Neuronal stem cell (in vitro differentiated cells): ENCODE data around the gene C5orf15.
A peak's percentile ranks its signal among the peaks of the same experiment; 100 is the strongest.

ENCODE experiments used
- DNase-seq: peaks from one replicate; pipeline ENCODE4 v3.0.0-alpha.2; 2013; ENCODE audit warnings: low spot score
- H2AFZ ChIP-seq: one replicate; pipeline ENCODE4 v1.6.1; 2013; ENCODE audit warnings: mild to moderate bottlenecking, low read length, inconsistent platforms
- H2AK5ac ChIP-seq: 2 replicates; pipeline ENCODE4 v1.6.1; 2013; ENCODE audit warnings: low read depth, mild to moderate bottlenecking, inconsistent platforms, low read length, moderate library complexity, mixed read lengths
- H2BK120ac ChIP-seq: 2 replicates; pipeline ENCODE4 v1.6.1; 2013; ENCODE audit warnings: low read depth, mild to moderate bottlenecking, inconsistent platforms, low read length, moderate library complexity, mixed read lengths
- H2BK12ac ChIP-seq: one replicate; pipeline ENCODE4 v1.6.1; 2013; ENCODE audit warnings: low read length, inconsistent platforms
- H2BK15ac ChIP-seq: 2 replicates; pipeline ENCODE4 v1.6.1; 2013; ENCODE audit warnings: mild to moderate bottlenecking, low read length, inconsistent platforms, mixed read lengths
- H2BK5ac ChIP-seq: one replicate; pipeline ENCODE4 v1.6.1; 2013; ENCODE audit warnings: inconsistent platforms, mild to moderate bottlenecking, low read length, moderate library complexity
- H3K14ac ChIP-seq: one replicate; pipeline ENCODE4 v1.6.1; 2013; ENCODE audit warnings: low read length, inconsistent platforms
- H3K18ac ChIP-seq: 2 replicates; pipeline ENCODE4 v1.6.1; 2013; ENCODE audit warnings: low read length, inconsistent platforms
- H3K23ac ChIP-seq: 2 replicates; pipeline ENCODE4 v1.6.1; 2013; ENCODE audit warnings: low read depth, mild to moderate bottlenecking, mixed read lengths, low read length, inconsistent platforms; ENCODE audit not compliant: poor library complexity
- H3K27ac ChIP-seq: replicated peaks from 3 replicates; pipeline ENCODE4 v1.5.1; 2013; ENCODE audit warnings: low read length, inconsistent platforms
- H3K27me3 ChIP-seq, 3 experiments: 2 replicates each; pipeline ENCODE4 v1.6.1; 2013; ENCODE audit warnings: low read length in 3 of 3, mild to moderate bottlenecking in 2 of 3, inconsistent platforms in 1 of 3, low read depth in 1 of 3, mixed read lengths in 1 of 3, moderate library complexity in 1 of 3; ENCODE audit not compliant: control insufficient read depth in 3 of 3, insufficient read depth in 3 of 3
- H3K36me3 ChIP-seq, 2 donors: replicated peaks in 1 of 2; 2 replicates each; pipeline ENCODE4 v1.6.1; 2013; ENCODE audit warnings: low read length in 2 of 2; ENCODE audit not compliant: control insufficient read depth in 2 of 2, insufficient read depth in 2 of 2
- H3K4ac ChIP-seq: 2 replicates; pipeline ENCODE4 v1.6.1; 2013; ENCODE audit warnings: inconsistent platforms, mild to moderate bottlenecking, low read length, moderate library complexity
- H3K4me1 ChIP-seq, 2 donors: 1 replicate in 1 of 2; 2 replicates in 1 of 2; pipeline ENCODE4 v1.6.1; 2013; ENCODE audit warnings: low read length in 2 of 2, low read depth in 1 of 2; ENCODE audit not compliant: control insufficient read depth in 2 of 2, insufficient read depth in 1 of 2
- H3K4me2 ChIP-seq: one replicate; pipeline ENCODE4 v1.6.1; 2013; ENCODE audit warnings: mild to moderate bottlenecking, low read length, inconsistent platforms; ENCODE audit not compliant: insufficient read depth, poor library complexity, severe bottlenecking
- H3K4me3 ChIP-seq, 2 donors: 2 replicates each; pipeline ENCODE4 v1.5.1; 2013; ENCODE audit warnings: low read length in 2 of 2, mild to moderate bottlenecking in 2 of 2, inconsistent platforms in 1 of 2, moderate library complexity in 1 of 2
- H3K79me1 ChIP-seq: one replicate; pipeline ENCODE4 v1.6.1; 2013; ENCODE audit warnings: low read depth, mild to moderate bottlenecking, inconsistent platforms, low read length, moderate library complexity
- H3K9ac ChIP-seq: one replicate; pipeline ENCODE4 v1.6.1; 2013; ENCODE audit warnings: mild to moderate bottlenecking, low read depth, low read length, inconsistent platforms; ENCODE audit not compliant: poor library complexity
- H3K9me3 ChIP-seq, 2 donors: replicated peaks in 1 of 2; 2 replicates each; pipeline versions ENCODE3 to v1.6.1; 2013; ENCODE audit warnings: low read length in 2 of 2, mild to moderate bottlenecking in 2 of 2, inconsistent platforms in 1 of 2, low read depth in 1 of 2, mixed read lengths in 1 of 2, moderate library complexity in 1 of 2; ENCODE audit not compliant: control insufficient read depth in 2 of 2, insufficient read depth in 1 of 2
- H4K8ac ChIP-seq: one replicate; pipeline ENCODE4 v1.6.1; 2013; ENCODE audit warnings: low read depth, mild to moderate bottlenecking, inconsistent platforms, low read length, moderate library complexity
- H4K91ac ChIP-seq: one replicate; pipeline ENCODE4 v1.6.1; 2013; ENCODE audit warnings: low read length, low read depth, mild to moderate bottlenecking, inconsistent platforms; ENCODE audit not compliant: poor library complexity
- WGBS, 2 donors: extraction: QIAGEN DNeasy Blood & Tissue Kit; methylation state at CpG; one replicate each; pipeline ENCODE4 v1.1.7; 2013; ENCODE audit warnings: missing lambda C conversion rate in 2 of 2, mixed read lengths in 1 of 2; ENCODE audit not compliant: insufficient read length in 2 of 2, insufficient replicate concordance in 1 of 2; ENCODE audit errors: extremely low coverage in 2 of 2; 5-methylcytosine and 5-hydroxymethylcytosine counted together

C5orf15 gene

GRCh38 chr5:133967124-133967523, 1.3 kb downstream of the C5orf15 start:
- Histone ChIP-seq H2BK120ac (no peak overlapping the region), H3K23ac (no peak overlapping the region), H4K91ac (no peak overlapping the region), H4K8ac (no peak overlapping the region), H2BK15ac (no peak overlapping the region), H2AK5ac (no peak overlapping the region), H3K4me2 (no peak overlapping the region), H3K36me3 (peaks cover 2 to 11% of the 10 kb centered on the region in 2 donors), H3K4me1 (peaks cover 1 to 4% of the 10 kb centered on the region in 2 donors), H3K79me1 (peaks cover 9% of the 10 kb centered on the region), H3K27ac (no peak overlapping the region), H2AFZ (no peak overlapping the region), H3K4ac (no peak overlapping the region), H3K14ac (no peak overlapping the region), H2BK12ac (no peak overlapping the region), H3K18ac (no peak overlapping the region), H3K9me3 (peaks cover 0 to 4% of the 10 kb centered on the region in 2 donors), H3K4me3 (peak overlapping the region in 1 of 2 donors; percentile 97), H3K27me3 (no peaks in the 10 kb centered on the region), H3K9ac (no peak overlapping the region), H2BK5ac (no peak overlapping the region)
- WGBS, 2 donors, result no CpG with 5 or more reads among the region's 5 CpGs
- no peak for DNase-seq

- Histone ChIP-seq H2BK15ac (no peak overlapping the region), H3K4me1 (peaks cover 1 to 4% of the 10 kb centered on the region in 2 donors), H3K4ac (no peak overlapping the region), H3K27me3 (no peaks in the 10 kb centered on the region), H3K23ac (no peak overlapping the region), H2BK12ac (no peak overlapping the region), H3K79me1 (peaks cover 9% of the 10 kb centered on the region), H4K8ac (no peak overlapping the region), H2BK5ac (no peak overlapping the region), H3K9me3 (peaks cover 0 to 4% of the 10 kb centered on the region in 2 donors), H2AFZ (no peak overlapping the region), H3K4me2 (no peak overlapping the region), H3K27ac (no peak overlapping the region), H2AK5ac (no peak overlapping the region), H3K4me3 (no peak overlapping the region), H3K14ac (no peak overlapping the region), H4K91ac (no peak overlapping the region), H3K9ac (no peak overlapping the region), H2BK120ac (no peak overlapping the region), H3K36me3 (peaks cover 0 to 6% of the 10 kb centered on the region in 2 donors), H3K18ac (no peak overlapping the region)
- DNase-seq, result no peak
- no CpG with 5 or more reads among the region's 10 CpGs for WGBS, 2 donors
These were observed 2.3 kb downstream of the C5orf15 start for GRCh38 chr5:133966090-133966489.

GRCh38 chr5:133963493-133964128, 4.8 kb downstream of the C5orf15 start:
- Histone ChIP-seq H3K4me2 (no peak overlapping the region), H3K79me1 (peaks cover 9% of the 10 kb centered on the region), H3K36me3 (peaks cover 0 to 23% of the 10 kb centered on the region in 2 donors), H4K8ac (no peak overlapping the region), H3K4me3 (no peak overlapping the region), H3K14ac (no peak overlapping the region), H3K4me1 (peaks cover 1 to 4% of the 10 kb centered on the region in 2 donors), H2BK120ac (no peak overlapping the region), H3K27me3 (no peaks in the 10 kb centered on the region), H2BK12ac (no peak overlapping the region), H3K18ac (no peak overlapping the region), H2BK5ac (no peak overlapping the region), H4K91ac (no peak overlapping the region), H3K27ac (no peak overlapping the region), H3K9me3 (peaks cover 0 to 4% of the 10 kb centered on the region in 2 donors), H3K9ac (no peak overlapping the region), H3K23ac (no peak overlapping the region), H2AK5ac (no peak overlapping the region), H2AFZ (no peak overlapping the region), H3K4ac (no peak overlapping the region), H2BK15ac (no peak overlapping the region)
- no peak for DNase-seq
- WGBS, 2 donors, result no CpG with 5 or more reads among the region's 2 CpGs

GRCh38 chr5:133962801-133963476, 5.5 kb downstream of the C5orf15 start:
- H3K27ac ChIP-seq, result no peak overlapping the region
- no peak overlapping the region for H3K4ac ChIP-seq
- no peak overlapping the region for H2AK5ac ChIP-seq
- H3K36me3 ChIP-seq, result peaks cover 2 to 29% of the 10 kb centered on the region in 2 donors
- H3K14ac ChIP-seq, result no peak overlapping the region
- H2BK5ac ChIP-seq, result no peak overlapping the region
- H4K8ac ChIP-seq, result no peak overlapping the region
- H3K4me3 ChIP-seq, result no peak overlapping the region
- 100% methylated on average over 1 of the region's 2 CpGs for WGBS, 2 donors
- no peaks in the 10 kb centered on the region for H3K27me3 ChIP-seq
- H2AFZ ChIP-seq, result no peak overlapping the region
- H3K23ac ChIP-seq, result no peak overlapping the region
- H2BK120ac ChIP-seq, result no peak overlapping the region
- no peak overlapping the region for H4K91ac ChIP-seq
- H2BK12ac ChIP-seq, result no peak overlapping the region
- H3K4me2 ChIP-seq, result no peak overlapping the region
- no peak overlapping the region for H3K9ac ChIP-seq
- DNase-seq, result no peak
- H3K4me1 ChIP-seq, result peaks cover 1 to 4% of the 10 kb centered on the region in 2 donors
- H3K18ac ChIP-seq, result no peak overlapping the region
- H2BK15ac ChIP-seq, result no peak overlapping the region
- H3K9me3 ChIP-seq, result peaks cover 0 to 4% of the 10 kb centered on the region in 2 donors
- peaks cover 5% of the 10 kb centered on the region for H3K79me1 ChIP-seq
